ENCODE data around the gene TKT. TPM values are rescaled to one million over a fixed set of nuclear protein-coding genes. Genes with fewer than 3 reads are reported as not detected.

The TKT gene
- total and polyA plus RNA-seq, 9 donors: 62.6 to 279 (median 208) TPM

DNA sequence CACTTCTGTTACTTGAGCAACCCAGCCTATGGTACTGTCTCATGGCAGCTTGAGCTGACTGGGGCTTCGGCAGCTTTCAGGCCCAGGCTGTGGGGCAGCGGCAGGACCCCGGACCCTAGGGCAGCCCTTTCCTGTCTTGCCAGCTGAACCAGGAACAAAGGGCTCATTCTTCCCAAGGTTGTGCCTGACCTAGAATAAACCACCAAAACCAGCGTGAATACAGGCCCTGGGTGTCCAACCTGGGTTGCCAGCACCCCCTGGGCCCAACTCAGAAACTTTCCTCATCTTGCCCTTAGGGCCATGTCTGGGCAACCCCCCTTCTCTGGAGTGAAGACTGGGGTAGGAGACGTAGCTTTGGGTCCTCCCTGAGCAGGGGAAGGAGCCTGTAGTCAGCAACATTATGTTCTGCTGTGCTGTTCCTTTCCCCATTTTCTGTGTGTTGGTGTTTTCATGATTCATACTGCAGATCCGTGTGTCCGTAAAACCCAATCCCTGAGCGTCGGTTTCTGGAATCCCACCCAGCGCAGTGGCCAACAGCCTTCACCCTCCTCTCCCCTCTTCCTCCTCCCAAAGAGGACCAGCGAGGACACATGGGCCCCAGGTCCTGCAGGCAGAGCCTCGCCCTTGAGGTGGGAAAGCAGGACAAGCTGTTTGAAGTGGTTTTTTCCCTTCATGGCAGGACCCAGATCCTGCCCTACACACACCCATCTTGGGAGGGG, 33.5 kb downstream of the TKT start:
- Histone ChIP-seq H3K27ac (no peak overlapping the region), H3K36me3 (no peaks in the 10 kb centered on the region), H3K4me3 (no peak overlapping the region), H3K4me1 (ENCODE audit: insufficient read depth) (no peaks in the 10 kb centered on the region), H3K9me3 (no peaks in the 10 kb centered on the region), H3K27me3 (no peaks in the 10 kb centered on the region)
- intact Hi-C loops (cut with DNase I): no loop called here
- DNase-seq: peak in 1 of 5 donors; percentile 17
- 76 to 81% (median 78%) methylated on average over 12 of the region's 12 CpGs for WGBS, 3 donors
- TF ChIP-seq EP300 (IDR thresholded peaks at IDR 0.05): no peak
- TF ChIP-seq, protein P1, sequence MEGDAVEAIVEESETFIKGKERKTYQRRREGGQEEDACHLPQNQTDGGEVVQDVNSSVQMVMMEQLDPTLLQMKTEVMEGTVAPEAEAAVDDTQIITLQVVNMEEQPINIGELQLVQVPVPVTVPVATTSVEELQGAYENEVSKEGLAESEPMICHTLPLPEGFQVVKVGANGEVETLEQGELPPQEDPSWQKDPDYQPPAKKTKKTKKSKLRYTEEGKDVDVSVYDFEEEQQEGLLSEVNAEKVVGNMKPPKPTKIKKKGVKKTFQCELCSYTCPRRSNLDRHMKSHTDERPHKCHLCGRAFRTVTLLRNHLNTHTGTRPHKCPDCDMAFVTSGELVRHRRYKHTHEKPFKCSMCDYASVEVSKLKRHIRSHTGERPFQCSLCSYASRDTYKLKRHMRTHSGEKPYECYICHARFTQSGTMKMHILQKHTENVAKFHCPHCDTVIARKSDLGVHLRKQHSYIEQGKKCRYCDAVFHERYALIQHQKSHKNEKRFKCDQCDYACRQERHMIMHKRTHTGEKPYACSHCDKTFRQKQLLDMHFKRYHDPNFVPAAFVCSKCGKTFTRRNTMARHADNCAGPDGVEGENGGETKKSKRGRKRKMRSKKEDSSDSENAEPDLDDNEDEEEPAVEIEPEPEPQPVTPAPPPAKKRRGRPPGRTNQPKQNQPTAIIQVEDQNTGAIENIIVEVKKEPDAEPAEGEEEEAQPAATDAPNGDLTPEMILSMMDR (IDR thresholded peaks at IDR 0.05): no peak
- TF ChIP-seq POLR2A (IDR thresholded peaks at IDR 0.05): no peak

DNA sequence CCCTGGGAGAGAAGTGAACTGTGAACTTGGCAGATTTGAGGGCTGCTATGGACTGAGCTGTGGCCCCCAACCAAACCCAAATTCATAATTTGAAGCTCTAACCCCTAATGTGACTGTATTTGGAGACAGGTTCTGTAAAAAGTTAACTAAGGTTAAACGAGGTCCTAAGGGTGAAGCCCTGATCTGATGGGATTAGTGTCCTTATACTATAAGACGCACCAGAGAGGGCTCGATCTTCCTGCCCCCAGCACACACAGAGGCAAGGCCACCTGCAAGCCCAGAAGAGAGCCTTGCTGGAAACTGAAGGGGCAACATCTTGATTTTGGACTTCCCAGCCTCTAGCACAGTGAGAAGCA, 34.0 kb downstream of the TKT start:
- DNase-seq: no peak
- Histone ChIP-seq H3K27me3 (no peaks in the 10 kb centered on the region), H3K4me1 (ENCODE audit: insufficient read depth) (no peaks in the 10 kb centered on the region), H3K4me3 (no peak overlapping the region), H3K36me3 (no peaks in the 10 kb centered on the region), H3K9me3 (no peaks in the 10 kb centered on the region), H3K27ac (no peak overlapping the region)
- TF ChIP-seq POLR2A (IDR thresholded peaks at IDR 0.05) (no peak), EP300 (IDR thresholded peaks at IDR 0.05) (no peak)
- TF ChIP-seq, protein P1 (IDR thresholded peaks at IDR 0.05): no peak
- intact Hi-C loops (cut with DNase I): no loop called here
- WGBS, 3 donors: 90 to 98% (median 93%) methylated on average over 3 of the region's 3 CpGs

DNA sequence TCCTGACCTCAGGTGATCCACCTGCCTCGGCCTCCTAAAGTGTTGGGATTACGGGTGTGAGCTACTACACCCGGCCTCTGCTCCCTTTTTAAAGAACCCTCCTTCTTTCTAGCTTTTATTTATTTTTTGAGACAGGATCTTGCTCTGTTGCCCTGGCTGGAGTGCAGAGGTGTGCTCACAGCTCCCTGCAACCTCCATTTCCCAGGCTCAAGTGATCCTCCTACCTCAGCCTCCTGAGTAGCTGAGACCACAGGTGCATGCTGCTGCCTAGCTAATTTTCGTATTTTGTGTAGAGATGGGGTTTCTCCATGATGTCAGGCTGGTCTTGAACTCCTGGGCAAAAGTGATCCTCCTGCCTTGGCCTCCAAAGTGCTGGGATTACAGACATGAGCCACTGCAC, 34.5 kb downstream of the TKT start:
- Histone ChIP-seq H3K4me1 (ENCODE audit: insufficient read depth) (no peaks in the 10 kb centered on the region), H3K27ac (no peak overlapping the region), H3K9me3 (no peaks in the 10 kb centered on the region), H3K36me3 (no peaks in the 10 kb centered on the region), H3K4me3 (no peak overlapping the region), H3K27me3 (no peaks in the 10 kb centered on the region)
- DNase-seq: no peak
- TF ChIP-seq EP300 (IDR thresholded peaks at IDR 0.05) (no peak), POLR2A (IDR thresholded peaks at IDR 0.05) (no peak)
- TF ChIP-seq, protein P1 (IDR thresholded peaks at IDR 0.05): no peak
- intact Hi-C loops (cut with DNase I): no loop called here
- 87 to 92% (median 88%) methylated on average over 4 of the region's 4 CpGs for WGBS, 3 donors

DNA sequence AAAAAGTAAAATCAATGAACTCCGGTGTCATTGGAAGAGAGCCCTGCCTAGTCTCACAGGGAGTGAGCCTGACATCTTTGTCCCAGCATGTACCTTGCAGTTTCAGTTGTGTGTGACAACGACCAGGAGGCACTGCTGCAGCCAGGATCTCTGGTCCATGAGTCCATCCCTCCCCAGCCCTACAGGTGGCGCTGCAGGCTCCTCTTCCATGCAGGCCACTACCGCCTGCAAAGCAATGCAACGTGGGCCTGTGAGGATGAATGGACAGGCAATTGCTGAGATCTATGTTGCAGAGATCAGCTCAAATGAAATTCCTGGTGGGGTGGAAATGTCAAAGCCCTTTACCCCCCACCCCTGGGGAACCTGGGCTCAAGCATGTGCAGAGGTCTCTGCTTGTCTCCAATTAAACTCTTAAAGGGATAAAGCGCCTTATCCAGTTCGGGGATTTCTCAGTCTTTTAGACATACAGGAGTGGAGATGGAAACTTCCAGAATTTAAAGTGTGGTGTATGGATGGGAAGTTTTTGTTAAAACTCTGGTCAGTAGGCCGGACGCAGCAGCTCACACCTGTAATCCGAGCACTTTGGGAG, 35.8 kb downstream of the TKT start:
- TF ChIP-seq POLR2A (IDR thresholded peaks at IDR 0.05): no peak
- TF ChIP-seq, protein P1 (IDR thresholded peaks at IDR 0.05): peak; percentile 55 to 65 (median 63)
- no peaks in the 10 kb centered on the region for H3K36me3 ChIP-seq
- no peaks in the 10 kb centered on the region for H3K27me3 ChIP-seq
- intact Hi-C loops (cut with DNase I): no loop called here
- H3K4me3 ChIP-seq: no peak overlapping the region
- WGBS, 3 donors: 41 to 48% (median 41%) methylated on average over 10 of the region's 10 CpGs
- no peaks in the 10 kb centered on the region for H3K9me3 ChIP-seq
- H3K4me1 ChIP-seq (ENCODE audit: insufficient read depth): no peaks in the 10 kb centered on the region
- H3K27ac ChIP-seq: no peak overlapping the region
- peak; percentile 63 to 85 (median 76) for DNase-seq

Data from ovary (tissue), 9 donors.